Peyer's patch (tissue), 4 donors: ENCODE data around the gene TRIO. TPM values are rescaled to one million over a fixed set of nuclear protein-coding genes. Genes with fewer than 3 reads are reported as not detected.

Experiments
- DNase-seq, 3 donors: peaks; one replicate each; pipeline ENCODE4 v3.0.0-alpha.2; 2017 to 2019
- H3K27ac ChIP-seq, 4 donors: fragments of 200-600 bp; sonication (generic); one replicate each; pipeline ENCODE4 v1.5.1; 2016 to 2019
- H3K27me3 ChIP-seq, 2 donors: fragments of 200-600 bp; sonication (generic); one replicate each; pipeline ENCODE4 v1.5.1; 2019
- H3K36me3 ChIP-seq, 3 donors: fragments of 200-600 bp; sonication (generic); one replicate each; pipeline ENCODE4 v1.5.1; 2016 to 2019
- H3K4me1 ChIP-seq, 4 donors: fragments of 200-600 bp; sonication (generic); one replicate each; pipeline ENCODE4 v1.5.1; 2016 to 2019
- H3K4me3 ChIP-seq, 4 donors: fragments of 200-600 bp; sonication (generic); 1 replicate in 3 of 4; 2 replicates in 1 of 4; pipeline ENCODE4 v1.5.1; 2016 to 2019; ENCODE audit warnings: mild to moderate bottlenecking in 1 of 4
- H3K9me3 ChIP-seq, 4 donors: fragments of 200-600 bp; sonication (generic); one replicate each; pipeline ENCODE4 v1.5.1; 2016 to 2019; ENCODE audit warnings: mild to moderate bottlenecking in 1 of 4
- CTCF ChIP-seq, 6 experiments: fragments of 450-650 bp in 4 of 6; fragments of 200-600 bp in 2 of 6; sonication (generic) in 1 of 6; IDR thresholded peaks; one replicate each; pipeline ENCODE4 v1.5.1; 2017 to 2019; ENCODE audit warnings: antibody characterized with exemption in 6 of 6, mild to moderate bottlenecking in 3 of 6, moderate library complexity in 1 of 6
- POLR2A ChIP-seq, 2 donors: fragments of 450-650 bp; IDR thresholded peaks; one replicate each; pipeline ENCODE4 v1.5.1; 2017; ENCODE audit warnings: antibody characterized with exemption in 2 of 2, mild to moderate bottlenecking in 2 of 2, moderate library complexity in 2 of 2
- total RNA-seq, 4 donors: library from RNA; depleted of rRNA; stranded (reverse); fragments of >200 nt; gene quantifications; one replicate each; pipeline ENCODE4 v1.1.0, GENCODE V29; 2016

The TRIO gene
- total RNA-seq, 4 donors from 2014 or later, result 171 to 456 (median 340) TPM

- Histone ChIP-seq H3K27ac (no peak overlapping the region), H3K4me3 (no peak overlapping the region), H3K27me3 (no peaks in the 10 kb centered on the region), H3K9me3 (no peaks in the 10 kb centered on the region), H3K36me3 (peaks cover 0 to 22% (median 0%) of the 10 kb centered on the region in 3 donors), H3K4me1 (no peaks in the 10 kb centered on the region)
- no peak for DNase-seq
- TF ChIP-seq POLR2A (IDR thresholded peaks at IDR 0.05), result no peak
- no peak for TF ChIP-seq CTCF (IDR thresholded peaks at IDR 0.05)
Measured at GRCh38 chr5:14325369-14325768, 182.2 kb downstream of the TRIO start.

GRCh38 chr5:14326035-14326903, 183.1 kb downstream of the TRIO start:
- no peaks in the 10 kb centered on the region for H3K9me3 ChIP-seq
- no peak overlapping the region for H3K27ac ChIP-seq
- no peak for DNase-seq
- H3K36me3 ChIP-seq, result peaks cover 0 to 25% (median 0%) of the 10 kb centered on the region in 3 donors
- no peak overlapping the region for H3K4me3 ChIP-seq
- no peaks in the 10 kb centered on the region for H3K4me1 ChIP-seq
- H3K27me3 ChIP-seq, result no peaks in the 10 kb centered on the region
- TF ChIP-seq CTCF (IDR thresholded peaks at IDR 0.05) (no peak), POLR2A (IDR thresholded peaks at IDR 0.05) (no peak)

- H3K9me3 ChIP-seq, result no peaks in the 10 kb centered on the region
- TF ChIP-seq CTCF (IDR thresholded peaks at IDR 0.05) (no peak), POLR2A (IDR thresholded peaks at IDR 0.05) (no peak)
- H3K4me1 ChIP-seq, result no peaks in the 10 kb centered on the region
- DNase-seq, result no peak
- H3K27me3 ChIP-seq, result no peaks in the 10 kb centered on the region
- H3K4me3 ChIP-seq, result no peak overlapping the region
- H3K36me3 ChIP-seq, result peaks cover 0 to 22% (median 0%) of the 10 kb centered on the region in 3 donors
- no peak overlapping the region for H3K27ac ChIP-seq
Measured at GRCh38 chr5:14327624-14328023, 184.5 kb downstream of the TRIO start.

GRCh38 chr5:14328144-14328543, 185.0 kb downstream of the TRIO start:
- H3K4me3 ChIP-seq, result no peak overlapping the region
- no peaks in the 10 kb centered on the region for H3K4me1 ChIP-seq
- H3K9me3 ChIP-seq, result no peaks in the 10 kb centered on the region
- TF ChIP-seq CTCF (IDR thresholded peaks at IDR 0.05), result no peak
- no peak for DNase-seq
- H3K36me3 ChIP-seq, result peaks cover 0 to 22% (median 0%) of the 10 kb centered on the region in 3 donors
- H3K27ac ChIP-seq, result no peak overlapping the region
- H3K27me3 ChIP-seq, result no peaks in the 10 kb centered on the region

GRCh38 chr5:14330291-14330690, 187.1 kb downstream of the TRIO start:
- H3K36me3 ChIP-seq, result peaks cover 0 to 35% (median 0%) of the 10 kb centered on the region in 3 donors
- H3K27ac ChIP-seq, result no peak overlapping the region
- no peaks in the 10 kb centered on the region for H3K4me1 ChIP-seq
- no peak for TF ChIP-seq POLR2A (IDR thresholded peaks at IDR 0.05)
- TF ChIP-seq CTCF (IDR thresholded peaks at IDR 0.05), result no peak
- no peaks in the 10 kb centered on the region for H3K9me3 ChIP-seq
- H3K4me3 ChIP-seq, result no peak overlapping the region
- DNase-seq, result no peak
- H3K27me3 ChIP-seq, result no peaks in the 10 kb centered on the region
